MM.1S (cell line): ENCODE data around the gene MOGAT3.

ENCODE experiments used
- DNase-seq: peaks from one replicate; pipeline ENCODE4 v3.0.0-alpha.2; 2015
- H2AFZ ChIP-seq: fragments of 300-600 bp; sonication (generic); 2 replicates; pipeline ENCODE4 v1.6.0; 2016; ENCODE audit warnings: antibody characterized with exemption, low read length
- H3F3A ChIP-seq: fragments of 300-600 bp; sonication (generic); 2 replicates; pipeline ENCODE4 v1.6.1; 2016; ENCODE audit warnings: mild to moderate bottlenecking, antibody characterized with exemption, low read length, moderate library complexity, mixed read lengths; ENCODE audit not compliant: insufficient read depth
- H3K27ac ChIP-seq: fragments of 300-600 bp; sonication (generic); 2 replicates; pipeline ENCODE4 v1.5.1; 2016; ENCODE audit warnings: mild to moderate bottlenecking, low read length
- H3K27me3 ChIP-seq: fragments of 300-600 bp; sonication (generic); replicated peaks from 2 replicates; pipeline ENCODE4 v1.6.0; 2016; ENCODE audit warnings: low read length; ENCODE audit not compliant: insufficient read depth
- H3K36me3 ChIP-seq: fragments of 300-600 bp; sonication (generic); replicated peaks from 2 replicates; pipeline ENCODE4 v1.6.1; 2016; ENCODE audit warnings: mild to moderate bottlenecking, low read length, mixed read lengths; ENCODE audit not compliant: insufficient read depth
- H3K4me1 ChIP-seq: fragments of 300-600 bp; sonication (generic); 2 replicates; pipeline ENCODE4 v1.6.1; 2016; ENCODE audit warnings: low read length, mixed read lengths
- H3K4me2 ChIP-seq: fragments of 300-600 bp; sonication (generic); 2 replicates; pipeline ENCODE4 v1.6.0; 2016; ENCODE audit warnings: low read depth, low read length
- H3K4me3 ChIP-seq: fragments of 300-600 bp; sonication (generic); 2 replicates; pipeline ENCODE4 v1.5.1; 2016; ENCODE audit warnings: low read length, mixed read lengths
- H3K79me2 ChIP-seq: fragments of 300-600 bp; sonication (generic); 2 replicates; pipeline ENCODE4 v1.6.1; 2016; ENCODE audit warnings: mixed run types, low read length, mixed read lengths
- H3K9ac ChIP-seq: fragments of 300-600 bp; sonication (generic); 2 replicates; pipeline ENCODE4 v1.6.1; 2016; ENCODE audit warnings: low read length, mixed read lengths
- H3K9me2 ChIP-seq: fragments of 300-600 bp; sonication (generic); replicated peaks from 2 replicates; pipeline ENCODE4 v1.6.1; 2016; ENCODE audit warnings: mild to moderate bottlenecking, low read length, mixed read lengths; ENCODE audit not compliant: insufficient read depth
- H3K9me3 ChIP-seq: fragments of 300-600 bp; sonication (generic); replicated peaks from 2 replicates; pipeline ENCODE4 v1.6.1; 2016; ENCODE audit warnings: mild to moderate bottlenecking, low read length, mixed read lengths; ENCODE audit not compliant: insufficient read depth
- H4K20me1 ChIP-seq: fragments of 300-600 bp; sonication (generic); 2 replicates; pipeline ENCODE4 v1.6.1; 2016; ENCODE audit warnings: mild to moderate bottlenecking, low read length, moderate library complexity, mixed read lengths; ENCODE audit not compliant: insufficient read depth
- CTCF ChIP-seq: fragments of 300-600 bp; sonication (generic); IDR thresholded peaks from 2 replicates; pipeline ENCODE4 v1.5.1; 2016; ENCODE audit warnings: antibody characterized with exemption, low read length, mixed read lengths
- EZH2 ChIP-seq: fragments of 300-600 bp; sonication (generic); optimal IDR thresholded peaks from 2 replicates; pipeline ENCODE3; 2017; ENCODE audit warnings: low read depth, mild to moderate bottlenecking, antibody characterized with exemption, low read length, mixed read lengths
- EZH2phosphoT487 ChIP-seq: fragments of 300-600 bp; sonication (generic); IDR thresholded peaks from 2 replicates; pipeline ENCODE4 v1.6.1; 2018; ENCODE audit warnings: antibody characterized with exemption, low read length

MOGAT3 gene

DNA sequence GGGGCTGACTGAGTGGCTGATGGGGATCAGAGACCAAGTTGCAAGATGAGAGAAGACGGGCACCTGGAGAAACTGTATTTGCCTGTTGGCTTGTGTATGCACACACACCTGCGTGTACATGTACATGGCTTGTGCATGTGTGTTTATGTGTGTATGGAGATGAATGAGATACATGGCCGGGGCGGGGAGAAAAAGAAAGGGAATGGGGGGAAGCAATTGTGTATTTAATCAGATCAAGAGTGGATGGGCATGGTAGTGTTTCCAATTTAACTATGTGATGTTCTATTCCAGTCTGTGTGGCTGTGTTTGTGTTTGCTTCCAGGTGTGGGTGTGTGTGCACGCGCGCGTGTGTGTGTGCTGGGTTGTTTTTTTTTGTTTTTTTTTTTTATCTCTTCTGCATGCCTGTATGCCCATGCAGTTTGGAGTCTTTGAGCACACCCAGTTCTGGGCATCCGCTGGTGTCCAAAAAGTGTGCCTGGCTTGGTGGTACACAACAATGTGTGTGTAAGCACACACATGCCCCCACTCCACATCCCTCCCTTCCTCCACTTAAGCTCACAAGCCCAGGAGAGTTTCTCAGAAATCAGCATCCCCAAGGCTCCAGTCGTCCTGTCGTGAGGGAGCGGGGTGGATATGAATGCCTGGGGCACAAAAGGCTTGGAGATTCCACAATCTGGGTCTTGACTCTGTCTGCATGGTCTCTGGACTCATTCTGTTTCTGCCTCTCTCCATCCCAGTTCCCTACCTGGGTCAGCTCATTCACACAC, 33.0 kb downstream of the MOGAT3 start:
- no peak for TF ChIP-seq EZH2
- no peak for TF ChIP-seq CTCF
- no peak for TF ChIP-seq EZH2phosphoT487
- peaks cover 7% of the 10 kb centered on the region; the same call in 1 of the 2 replicates for H3K4me1 ChIP-seq
- H3K79me2 ChIP-seq = no peaks in the 10 kb centered on the region
- H3K9me3 ChIP-seq = no peaks in the 10 kb centered on the region
- peaks cover 84% of the 10 kb centered on the region for H3K27me3 ChIP-seq
- H3K4me3 ChIP-seq = no peak overlapping the region
- H3K27ac ChIP-seq = no peak overlapping the region
- H3K4me2 ChIP-seq = no peak overlapping the region
- no peaks in the 10 kb centered on the region for H3K9me2 ChIP-seq
- no peaks in the 10 kb centered on the region for H3K36me3 ChIP-seq
- H3K9ac ChIP-seq = no peak overlapping the region
- no peak overlapping the region for H2AFZ ChIP-seq
- H4K20me1 ChIP-seq = no peaks in the 10 kb centered on the region
- DNase-seq = no peak
- no peaks in the 10 kb centered on the region for H3F3A ChIP-seq

GRCh38 chr7:101166909-101167644, 33.8 kb downstream of the MOGAT3 start:
- no peak overlapping the region for H3K27ac ChIP-seq
- H3K9me2 ChIP-seq = no peaks in the 10 kb centered on the region
- no peaks in the 10 kb centered on the region for H3K9me3 ChIP-seq
- H3K4me2 ChIP-seq = no peak overlapping the region
- no peaks in the 10 kb centered on the region for H3K36me3 ChIP-seq
- DNase-seq = no peak
- no peaks in the 10 kb centered on the region for H3K79me2 ChIP-seq
- H3K27me3 ChIP-seq = peaks cover 82% of the 10 kb centered on the region
- TF ChIP-seq EZH2phosphoT487 = no peak
- TF ChIP-seq EZH2 = no peak
- TF ChIP-seq CTCF = no peak
- no peaks in the 10 kb centered on the region for H3F3A ChIP-seq
- no peak overlapping the region for H3K4me3 ChIP-seq
- peaks cover 5% of the 10 kb centered on the region; the same call in 1 of the 2 replicates for H3K4me1 ChIP-seq
- no peaks in the 10 kb centered on the region for H4K20me1 ChIP-seq
- no peak overlapping the region for H2AFZ ChIP-seq
- no peak overlapping the region for H3K9ac ChIP-seq

- H3K4me2 ChIP-seq = no peak overlapping the region
- H3K9ac ChIP-seq = no peak overlapping the region
- peaks cover 78% of the 10 kb centered on the region for H3K27me3 ChIP-seq
- H4K20me1 ChIP-seq = no peaks in the 10 kb centered on the region
- H3F3A ChIP-seq = no peaks in the 10 kb centered on the region
- H3K4me3 ChIP-seq = no peak overlapping the region
- H3K36me3 ChIP-seq = no peaks in the 10 kb centered on the region
- H3K9me2 ChIP-seq = no peaks in the 10 kb centered on the region
- DNase-seq = no peak
- H3K79me2 ChIP-seq = no peaks in the 10 kb centered on the region
- H2AFZ ChIP-seq = no peak overlapping the region
- H3K27ac ChIP-seq = no peak overlapping the region
- H3K4me1 ChIP-seq = peaks cover 5% of the 10 kb centered on the region; the same call in 1 of the 2 replicates
- no peaks in the 10 kb centered on the region for H3K9me3 ChIP-seq
- TF ChIP-seq EZH2 (no peak), CTCF (no peak), EZH2phosphoT487 (no peak)
These were observed 34.3 kb downstream of the MOGAT3 start for GRCh38 chr7:101166648-101166908.
